Stimulated activated CD4-positive, alpha-beta T cell treated with anti-CD3 and anti-CD28 coated beads, Interleukin-2, amount 100 ng/mL, for 4 hours (primary cell): Measurements from ENCODE around the gene MXD4.
A peak's percentile ranks its signal among the peaks of the same experiment; 100 is the strongest.

Source experiments
- DNase-seq: peaks from one replicate; pipeline ENCODE4 v3.0.0-alpha.2; 2020; ENCODE audit warnings: low read depth

The MXD4 gene

DNA sequence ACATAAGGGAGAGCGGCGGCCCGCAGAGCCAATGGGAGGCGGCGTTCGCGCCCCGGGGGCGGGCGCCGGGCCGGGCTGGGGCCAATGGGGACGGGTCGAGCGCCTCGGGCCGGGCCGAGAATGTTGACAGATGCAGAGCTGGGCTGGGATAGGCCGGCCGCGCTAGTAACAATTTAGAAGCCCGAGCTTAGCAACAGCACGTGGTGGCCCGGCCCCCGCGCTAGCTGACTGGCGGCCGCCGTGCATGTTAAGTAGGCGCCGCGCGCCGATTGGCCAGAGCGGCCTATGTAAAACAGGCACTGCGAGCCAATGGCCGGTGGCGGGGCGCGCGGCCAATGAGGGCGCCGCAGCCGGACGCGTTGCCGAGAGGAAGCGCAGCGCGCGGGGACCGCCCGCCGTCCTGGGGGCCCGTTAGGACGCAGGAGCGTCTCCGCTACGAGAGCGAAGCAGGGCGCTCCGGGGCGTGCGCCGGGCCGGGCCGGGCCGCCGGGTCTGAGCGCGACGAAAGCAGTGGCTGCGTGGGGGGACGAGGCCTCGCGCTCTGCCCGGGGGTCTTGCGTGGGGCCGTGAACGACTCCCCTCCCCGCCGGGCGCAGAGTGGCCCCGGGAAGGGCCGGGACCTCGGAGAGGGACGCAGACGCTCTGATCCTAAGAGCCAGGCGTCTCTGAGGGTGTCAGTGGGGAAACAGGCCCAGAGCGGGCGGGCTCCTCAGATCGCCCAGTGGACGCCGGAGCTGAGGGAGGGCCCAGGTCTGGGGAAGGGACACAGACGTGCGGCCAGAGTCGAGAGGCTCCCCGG is 435 bp upstream of the MXD4 start:
- DNase-seq, result peak; percentile 96

DNA sequence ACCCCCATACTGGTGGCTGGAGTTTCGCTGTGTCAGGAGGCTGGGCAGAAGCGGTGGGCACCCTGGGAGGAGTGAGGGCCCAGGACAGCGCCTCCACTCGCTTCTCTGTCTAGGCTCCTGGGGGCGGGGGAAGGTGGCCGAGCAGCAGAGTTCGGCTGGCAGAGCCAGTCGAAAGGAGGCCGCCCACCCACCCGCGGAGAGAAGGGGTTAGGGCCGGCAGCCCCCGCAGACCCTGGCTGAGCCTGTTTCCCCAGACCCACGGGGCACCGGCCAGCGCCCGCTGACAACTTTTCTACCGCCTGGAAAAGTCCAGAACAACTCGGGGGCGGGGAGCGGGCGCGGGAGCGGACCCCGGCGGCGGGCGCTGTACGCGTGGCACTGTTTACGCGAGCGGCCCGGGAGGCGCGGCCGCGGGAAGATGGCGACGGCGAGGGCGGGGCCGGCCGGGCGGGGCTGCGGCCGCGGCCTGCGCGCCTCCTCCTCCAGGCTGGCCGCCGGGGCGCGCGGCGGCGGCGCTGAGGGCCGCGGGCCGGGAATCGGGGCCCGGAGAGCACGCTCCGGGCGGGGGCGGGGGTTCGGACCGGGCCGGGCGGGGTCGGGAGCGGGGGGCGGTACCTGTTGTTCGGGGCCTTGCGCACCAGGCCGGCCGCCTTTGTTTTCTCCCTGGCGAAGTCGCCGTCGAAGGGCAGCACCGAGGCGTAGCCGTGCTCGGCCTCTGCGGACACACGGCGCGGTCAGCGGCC is 628 bp downstream of the MXD4 start:
- DNase-seq, result no peak

DNA sequence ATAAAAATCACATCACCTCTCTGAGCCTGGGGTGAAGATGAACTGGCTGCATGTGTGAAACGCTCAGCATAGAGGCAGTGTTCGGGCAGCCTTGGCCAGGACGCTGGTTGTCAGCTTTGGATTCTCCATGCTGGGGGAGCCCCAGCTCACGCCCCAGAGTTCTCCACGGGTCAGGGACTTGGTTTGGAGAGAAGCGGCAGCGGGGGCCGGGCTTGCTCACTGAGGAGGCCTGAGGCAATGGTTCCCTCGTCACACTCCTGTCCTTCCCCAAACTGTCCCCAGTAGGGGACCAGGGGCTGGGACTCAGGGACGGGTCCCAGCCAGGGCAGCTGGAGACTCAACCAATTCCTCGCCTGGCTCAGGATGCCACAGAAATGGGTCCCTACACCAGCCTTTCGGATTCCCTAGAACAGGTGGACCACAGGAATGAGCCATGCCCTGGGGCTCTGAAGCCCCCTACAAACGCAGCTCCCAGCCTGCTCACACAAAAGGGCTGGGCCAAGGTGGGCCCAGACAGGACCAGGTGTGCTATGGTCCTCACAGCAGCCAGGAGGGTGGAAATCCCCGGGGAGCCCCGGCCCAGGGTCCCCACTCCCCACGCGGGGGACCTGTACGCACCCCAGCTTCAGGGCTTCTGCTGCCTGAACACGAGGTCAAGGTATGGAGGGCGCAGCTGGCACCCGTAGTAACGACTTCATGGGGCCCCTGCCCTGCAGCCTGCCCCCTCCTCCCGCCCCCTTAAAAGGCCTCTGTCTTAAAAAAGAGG is 1.4 kb downstream of the MXD4 start:
- DNase-seq, result no peak

DNA sequence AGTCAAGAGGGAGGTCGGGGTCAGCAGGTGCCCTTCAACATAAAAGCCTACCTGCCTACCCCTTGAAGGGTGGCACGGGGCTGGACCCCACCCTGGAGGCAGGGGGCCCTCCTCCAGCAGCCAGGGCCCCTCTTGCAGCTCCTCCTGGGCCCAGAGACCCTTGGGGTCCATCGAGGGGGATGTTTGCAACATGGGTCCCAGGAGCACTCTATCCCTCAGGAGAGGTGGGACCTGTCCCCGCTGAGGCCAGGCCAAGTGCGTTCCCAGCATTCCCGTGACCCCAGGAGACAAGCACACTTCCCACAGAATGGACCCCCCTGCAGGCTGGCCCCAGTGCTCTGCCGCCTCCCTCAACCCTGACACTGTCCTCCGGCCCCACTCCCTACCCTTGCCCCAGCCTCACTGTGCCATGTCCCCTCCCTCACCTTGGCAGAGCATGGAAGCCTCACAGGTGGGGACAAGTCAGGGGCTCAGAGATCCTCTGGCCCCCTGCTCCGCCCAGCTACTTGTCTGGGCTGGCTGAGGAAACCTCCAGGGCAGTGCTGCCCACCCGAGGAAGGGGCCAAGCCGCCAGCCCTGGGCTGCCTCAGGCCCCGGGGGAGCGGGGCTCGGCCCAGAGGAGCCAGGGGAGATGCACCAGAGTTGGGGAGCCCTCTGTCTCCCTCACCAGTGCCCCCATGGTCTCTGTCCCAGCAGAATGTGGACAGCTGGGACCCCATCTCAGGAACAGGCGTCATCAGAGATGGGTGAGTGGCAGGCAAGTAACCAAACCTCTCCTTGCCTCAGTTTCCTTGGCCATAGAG is 2.2 kb downstream of the MXD4 start:
- no peak for DNase-seq

DNA sequence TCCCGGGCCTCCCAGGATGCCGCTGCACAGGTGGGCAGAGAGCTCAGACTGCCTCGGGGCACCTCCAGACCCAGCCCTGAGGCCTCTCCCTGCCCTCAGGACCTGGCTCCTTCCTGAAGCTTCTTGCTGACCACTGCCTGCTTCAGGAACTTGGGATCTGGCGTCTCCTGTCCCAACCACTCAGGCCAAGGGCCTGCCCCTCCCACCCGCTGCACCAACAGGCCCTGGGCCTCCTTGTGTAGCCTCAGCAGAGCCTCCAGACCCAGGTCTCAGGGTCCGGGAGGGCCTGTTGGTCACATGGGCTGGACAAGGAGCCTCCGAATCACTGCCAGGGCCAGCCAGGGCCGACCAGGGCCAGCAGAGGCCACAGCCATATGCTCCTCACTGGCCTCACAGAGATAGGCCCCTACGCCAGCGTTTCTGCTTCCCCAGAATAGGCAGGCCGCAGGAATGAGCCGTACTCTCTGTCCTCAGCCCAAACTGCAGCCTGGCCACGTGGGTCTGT is 2.8 kb downstream of the MXD4 start:
- no peak for DNase-seq

DNA sequence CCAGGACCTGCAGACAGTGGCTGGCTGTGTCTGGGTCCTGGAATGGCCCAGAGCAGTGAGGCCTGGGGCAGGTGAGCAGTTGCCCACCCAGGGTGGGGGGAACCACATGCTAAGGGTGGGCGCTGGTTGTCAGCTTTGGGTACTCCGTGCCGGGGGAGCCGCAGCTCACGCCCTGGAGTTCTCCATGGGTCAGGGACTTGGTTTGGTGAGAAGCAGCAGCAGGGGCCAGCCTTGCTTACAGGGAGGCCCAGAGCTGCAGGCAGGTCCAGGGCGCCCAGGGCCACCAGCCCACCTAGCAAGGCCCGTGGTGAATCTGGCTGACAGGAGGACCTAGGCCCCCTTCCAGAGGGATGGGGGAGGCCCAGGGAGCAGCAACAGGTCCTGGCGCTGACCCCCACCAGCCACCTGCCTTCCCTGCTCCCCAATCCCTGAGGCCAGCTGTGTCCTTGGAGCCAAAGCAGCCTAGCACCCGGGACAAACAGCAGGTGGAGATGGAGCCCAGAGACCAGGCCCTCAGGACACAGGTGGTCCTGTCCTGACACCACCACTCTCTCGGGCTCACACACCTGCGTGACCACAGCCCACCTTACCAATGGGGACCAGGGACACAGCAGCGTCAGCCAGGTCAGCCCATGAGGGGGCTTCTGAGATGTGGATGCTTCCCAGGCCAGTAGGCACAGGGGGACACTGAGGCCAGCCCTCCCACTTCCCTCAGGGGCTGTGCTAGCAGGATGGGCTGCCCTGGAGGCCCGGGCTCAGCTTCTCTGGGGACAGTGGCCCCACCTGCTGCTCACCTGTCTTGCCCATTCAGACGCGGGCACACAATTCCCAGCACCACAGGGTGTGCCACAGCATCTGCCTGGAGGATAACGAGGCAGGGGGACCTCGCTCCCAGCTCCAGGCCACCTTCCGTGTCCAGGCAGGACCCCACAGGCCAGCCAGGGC is 3.5 kb downstream of the MXD4 start:
- no peak for DNase-seq

DNA sequence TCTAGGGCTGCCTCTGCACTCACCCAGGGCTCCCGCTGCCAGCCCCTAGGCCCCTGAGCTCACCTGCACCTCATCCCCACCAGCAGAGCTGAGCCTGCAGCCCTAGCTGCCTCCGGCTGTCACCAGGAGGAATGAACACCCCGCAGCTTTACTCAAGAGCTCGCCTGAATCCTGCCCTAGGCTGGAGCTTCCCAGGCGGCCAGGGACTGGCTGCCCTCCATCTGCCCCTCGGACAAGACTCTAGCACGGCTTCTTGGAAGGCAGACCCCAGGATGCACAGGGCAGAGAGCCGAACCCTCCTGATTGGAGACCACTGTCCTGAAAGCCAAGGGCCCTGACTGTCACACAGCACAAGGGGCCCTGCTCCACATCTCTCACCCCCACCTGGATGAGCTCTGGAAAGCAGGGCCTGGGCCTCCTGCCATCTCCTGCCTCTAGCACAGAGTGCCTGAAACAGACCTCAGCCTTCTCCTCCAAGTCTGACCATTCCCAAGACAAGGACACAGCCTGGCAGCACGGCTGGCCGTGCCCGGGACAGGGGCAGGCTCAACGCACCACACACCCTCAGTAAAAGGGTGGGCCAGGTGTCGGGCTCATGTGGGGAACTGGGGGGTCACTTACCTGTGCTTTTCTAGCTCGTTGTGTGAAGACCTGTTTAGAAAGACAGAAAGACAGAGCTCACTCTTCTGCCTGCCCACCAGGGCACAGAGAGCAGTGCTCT is 4.4 kb downstream of the MXD4 start:
- no peak for DNase-seq

DNA sequence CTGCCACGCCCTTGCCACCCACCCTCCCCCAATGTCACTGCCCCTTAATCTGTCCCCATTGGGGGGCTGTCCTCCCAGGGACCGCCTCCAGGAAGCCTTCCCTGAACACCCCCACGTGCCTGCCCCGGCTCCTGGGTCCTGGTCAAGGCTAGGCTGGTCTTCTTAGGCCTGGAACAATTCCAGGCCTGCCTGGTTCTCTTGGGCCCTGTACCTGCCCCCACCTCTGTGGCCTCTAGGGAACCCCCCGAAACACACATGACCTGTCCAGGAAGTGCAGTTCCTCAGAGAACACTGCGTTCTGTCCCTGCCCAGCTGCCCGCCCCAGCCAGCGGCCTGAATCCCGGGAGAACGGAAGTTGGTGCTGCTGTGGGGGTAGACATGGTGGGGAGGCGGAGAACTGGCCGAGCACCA is 5.1 kb downstream of the MXD4 start:
- DNase-seq, result no peak

DNA sequence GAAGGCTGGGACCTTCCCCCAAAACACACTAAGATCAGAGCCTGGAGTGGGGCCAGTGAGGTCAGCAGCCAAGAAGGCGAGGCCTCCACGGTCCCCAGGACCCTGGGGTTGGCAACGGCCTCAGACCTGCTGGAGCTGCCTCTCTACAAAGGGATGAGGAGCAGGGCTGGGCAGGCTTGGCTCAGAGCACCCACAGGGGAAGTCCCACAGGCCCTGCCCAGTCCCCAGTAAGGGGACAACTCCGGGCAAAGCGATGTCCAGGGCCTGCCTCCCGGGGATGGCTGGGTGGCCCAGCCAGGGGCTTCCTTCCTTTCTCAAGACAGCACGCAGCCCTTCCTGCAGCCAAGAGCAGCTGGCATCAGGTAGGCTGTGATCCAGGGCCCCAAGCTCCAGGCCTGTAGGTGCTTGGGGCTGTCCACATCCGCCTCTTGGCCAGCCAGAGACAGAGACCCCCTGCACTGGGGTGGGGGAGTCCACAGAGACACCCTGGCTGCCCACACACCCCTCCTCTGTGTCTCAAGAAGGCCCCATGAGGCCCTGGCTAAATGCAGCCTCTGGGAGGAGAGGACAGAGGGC is 5.7 kb downstream of the MXD4 start:
- DNase-seq, result no peak

DNA sequence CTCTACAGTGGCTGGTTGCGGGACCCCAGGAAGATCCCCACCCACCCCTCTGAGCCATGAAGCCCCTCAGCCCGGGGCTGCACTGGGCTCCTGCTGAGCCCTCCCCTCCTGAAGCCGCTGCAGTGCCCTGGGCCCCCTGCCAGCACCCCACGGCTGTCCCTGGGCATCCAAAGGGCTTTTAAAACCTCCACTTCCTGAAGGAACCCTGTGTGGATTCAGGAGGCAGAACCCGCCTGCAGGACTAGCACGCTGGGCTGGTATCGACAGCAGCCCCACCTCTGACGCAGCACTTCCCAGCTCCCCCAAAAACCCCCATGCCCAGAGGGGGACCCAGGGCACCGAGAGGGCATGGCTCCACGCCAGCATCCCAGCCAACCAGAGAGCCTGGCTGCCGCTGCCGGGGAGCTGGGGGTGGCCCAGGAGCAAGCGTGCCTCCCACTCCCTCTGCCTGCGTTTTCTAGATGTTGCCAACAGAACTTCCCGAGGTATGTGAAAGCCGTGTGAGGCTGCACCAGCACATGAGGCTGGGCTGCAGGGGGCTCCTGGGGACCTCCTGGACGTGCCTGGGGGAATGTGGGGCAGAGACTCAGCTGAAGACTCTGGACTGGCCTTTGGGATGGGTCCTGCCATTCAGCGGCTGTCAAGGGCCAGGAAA is 6.3 kb downstream of the MXD4 start:
- DNase-seq, result no peak

DNA sequence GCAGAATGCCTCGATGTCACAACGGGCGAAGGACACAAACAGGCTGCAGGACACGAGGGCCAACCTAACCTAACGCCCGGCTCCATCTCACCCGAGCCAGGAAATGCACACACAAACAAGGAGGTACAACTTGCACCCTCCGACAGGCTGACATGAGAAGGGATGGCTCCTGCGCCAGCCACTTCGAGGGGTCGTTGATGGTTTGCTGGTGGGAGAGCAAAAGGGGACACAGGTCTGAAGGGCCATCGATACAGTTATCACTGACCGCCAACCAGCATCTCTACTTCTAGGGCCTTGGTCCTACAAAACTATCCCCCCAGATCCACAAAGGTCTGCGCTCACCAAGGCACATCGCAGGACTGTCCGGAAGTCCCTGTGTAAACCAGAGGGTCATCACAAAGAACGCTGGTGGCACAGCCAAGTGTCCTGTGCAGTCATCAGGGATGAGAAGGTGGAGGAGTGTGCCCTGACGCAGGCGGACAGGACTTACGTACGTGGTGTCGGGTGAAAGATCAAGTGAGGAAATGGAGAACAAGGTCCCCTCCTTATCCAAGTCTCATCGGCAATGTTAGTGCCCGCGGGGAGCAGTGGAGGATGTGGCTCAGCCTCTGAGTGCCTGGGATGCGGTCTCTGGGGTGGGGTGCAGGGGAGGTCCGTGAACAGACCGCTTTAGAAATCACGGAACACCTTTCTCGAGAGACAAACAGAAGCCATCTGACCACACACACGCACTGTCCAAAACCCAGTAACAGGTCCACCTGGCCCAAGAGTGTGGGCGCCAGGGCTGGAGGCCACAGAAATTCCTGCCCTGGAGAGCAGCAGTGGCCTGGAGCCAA is 7.0 kb downstream of the MXD4 start:
- no peak for DNase-seq

DNA sequence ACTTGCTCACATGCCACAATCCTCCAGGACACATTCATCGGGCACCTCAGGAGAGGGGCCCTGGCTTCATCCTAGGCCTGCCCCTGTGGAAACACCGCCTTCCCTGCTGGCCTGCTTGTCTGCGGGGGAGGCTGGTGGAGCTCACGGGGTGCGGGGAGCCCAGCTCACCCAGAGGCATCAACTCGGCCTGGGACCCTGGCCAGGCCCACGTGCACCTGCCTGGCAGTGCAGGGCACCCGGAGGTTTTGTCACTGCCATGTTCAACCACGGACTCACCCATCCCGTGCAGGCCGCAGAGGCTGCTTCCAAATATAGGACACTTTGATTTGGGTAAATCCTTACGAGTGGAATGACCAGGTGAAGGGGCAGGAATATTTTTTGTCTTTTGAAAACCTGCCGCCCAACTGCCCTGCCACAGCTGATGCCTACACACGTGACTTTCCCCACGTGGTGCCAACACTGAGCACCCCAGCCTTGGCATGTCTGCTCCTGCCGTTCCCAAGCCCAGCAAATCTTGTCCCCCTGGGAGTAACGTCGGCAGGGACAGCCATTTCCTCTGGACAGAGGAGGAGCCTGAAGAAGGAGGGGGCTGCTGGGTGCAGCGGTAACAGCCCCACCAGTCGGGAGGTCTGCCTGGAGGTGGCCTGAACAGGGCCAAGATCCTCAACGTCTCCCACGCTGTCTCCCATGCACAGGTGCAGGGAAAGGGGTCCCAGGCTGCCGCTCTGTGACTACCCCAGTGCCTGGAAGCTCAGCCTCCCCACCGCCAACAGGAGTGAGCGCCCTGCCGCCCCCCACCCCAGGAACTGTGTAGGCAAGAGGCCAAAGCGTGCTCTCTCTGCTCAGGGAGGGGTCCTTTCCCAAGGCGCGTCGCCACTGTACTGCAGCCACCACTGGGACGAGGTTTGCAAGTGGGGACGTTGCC is 8.5 kb downstream of the MXD4 start:
- no peak for DNase-seq

DNA sequence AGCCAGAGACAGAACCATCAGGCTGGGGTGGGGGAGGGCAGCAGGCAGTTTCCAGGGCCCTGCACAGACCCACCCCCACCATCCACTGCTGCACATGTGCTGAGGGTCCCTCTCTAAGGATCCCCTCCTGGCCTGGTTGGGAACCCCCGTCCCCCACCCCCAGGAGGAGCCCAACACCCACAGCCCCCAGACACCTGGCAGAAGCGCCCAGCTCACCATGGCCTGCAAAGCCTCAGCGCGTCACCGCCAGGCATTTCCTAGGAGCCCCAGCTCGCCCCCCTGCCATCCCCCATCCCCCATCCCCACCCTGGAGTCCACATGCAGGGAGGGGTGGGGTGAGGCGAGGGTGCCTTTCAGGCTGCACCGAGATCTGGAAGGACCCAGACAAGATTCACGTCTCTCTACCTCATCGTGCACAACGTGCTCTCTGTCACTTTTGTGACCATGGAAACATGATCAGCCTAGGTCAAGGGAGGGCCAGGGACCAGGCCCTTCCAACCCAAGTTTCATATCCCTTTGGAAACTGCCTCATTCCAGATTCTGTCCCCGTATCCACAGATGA is 9.3 kb downstream of the MXD4 start:
- DNase-seq, result no peak

DNA sequence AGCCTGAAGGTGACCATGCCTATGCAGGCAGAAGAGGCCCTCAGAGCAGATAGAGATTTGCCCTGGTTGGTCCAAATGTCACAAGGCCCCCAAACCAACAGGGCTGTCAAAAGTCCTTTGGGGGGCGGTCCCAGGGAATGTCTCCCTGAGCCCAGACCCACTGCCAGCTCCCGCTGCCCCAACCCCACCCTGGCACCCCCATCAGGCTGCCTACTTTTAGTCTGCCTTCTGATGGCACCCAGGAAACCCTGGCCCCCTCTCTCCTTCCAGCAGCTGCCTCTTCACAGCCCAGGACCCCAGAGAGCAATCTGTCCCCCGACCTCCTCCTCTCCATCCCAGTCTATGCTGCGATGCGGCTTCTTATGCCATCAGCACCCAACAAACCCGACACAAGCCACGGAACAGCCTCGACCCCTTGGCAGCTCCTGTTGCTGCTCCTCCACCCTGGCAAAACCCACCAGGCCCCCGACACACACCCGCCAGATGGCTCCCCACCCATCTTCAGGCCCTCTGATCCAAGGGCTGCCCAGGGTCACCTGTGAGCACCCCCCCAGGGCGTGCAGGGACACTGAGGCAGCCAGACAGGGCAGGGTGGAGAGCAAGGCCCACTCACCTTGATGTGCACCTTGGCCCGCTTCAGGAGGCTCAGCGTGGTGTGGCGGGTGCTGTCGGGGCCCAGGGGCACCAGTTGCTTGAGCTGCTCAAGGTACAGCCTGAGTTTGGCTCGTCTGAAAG is 9.9 kb downstream of the MXD4 start:
- DNase-seq, result no peak

DNA sequence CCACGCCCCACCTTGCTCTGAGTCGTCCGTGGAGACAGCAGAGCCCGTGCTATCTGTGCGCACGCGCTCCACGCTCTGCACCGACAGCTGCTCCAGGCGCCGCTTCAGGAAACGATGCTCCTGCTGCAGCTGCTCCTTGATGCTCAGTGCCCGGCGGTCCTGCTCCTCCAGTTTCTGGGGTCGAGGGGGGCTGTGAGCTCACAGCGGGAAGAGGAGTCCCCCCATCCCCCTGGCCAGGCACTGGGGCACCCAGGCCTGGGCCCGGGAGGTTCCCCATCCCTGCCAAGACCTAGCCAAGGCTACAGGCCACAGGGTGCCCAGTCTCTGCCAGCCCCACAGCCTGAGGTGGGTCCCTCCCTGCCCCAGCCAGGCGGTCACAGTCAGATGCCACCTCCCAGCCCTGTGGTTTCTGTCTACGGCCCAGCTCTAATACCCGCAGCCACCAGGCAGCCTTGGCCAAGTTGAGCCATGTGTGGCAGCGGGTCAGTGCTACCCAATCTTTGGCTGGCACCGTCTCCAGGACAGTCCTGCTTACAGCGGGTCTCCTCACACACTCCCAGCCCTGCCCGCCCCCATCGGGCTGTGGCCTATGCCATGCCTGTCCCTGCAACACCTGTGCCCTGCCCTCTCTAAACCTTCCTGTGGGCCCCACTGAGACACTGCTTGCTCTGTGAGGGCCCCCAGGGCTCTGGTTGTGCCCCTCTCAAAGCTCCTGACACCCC is 10.7 kb downstream of the MXD4 start:
- DNase-seq, result no peak
